ENCODE measurements around the gene MAP2K4. TPM values are rescaled to one million over a fixed set of nuclear protein-coding genes. Genes with fewer than 3 reads are reported as not detected.

Gene MAP2K4
- total RNA-seq, 1 donor from 2014 or later: 35.4 TPM

GRCh38 chr17:11986179-11986941 is 34.3 kb upstream of the MAP2K4 start:
- H3K4me3 Mint-ChIP-seq (ENCODE audit: unreplicated experiment): no peak overlapping the region
- DNase-seq: no peak
- TF ChIP-seq CTCF (IDR thresholded peaks at IDR 0.05; ENCODE audit: partially characterized antibody, unreplicated experiment): no peak
- H3K4me1 Mint-ChIP-seq (ENCODE audit: low read depth, unreplicated experiment): no peaks in the 10 kb centered on the region
- no peak overlapping the region for H3K27ac Mint-ChIP-seq (ENCODE audit: unreplicated experiment)
- no peaks in the 10 kb centered on the region for H3K9me3 Mint-ChIP-seq (ENCODE audit: unreplicated experiment)
- H3K36me3 Mint-ChIP-seq (ENCODE audit: unreplicated experiment): no peaks in the 10 kb centered on the region
- H3K27me3 Mint-ChIP-seq (ENCODE audit: unreplicated experiment): peaks cover 2% of the 10 kb centered on the region

DNA sequence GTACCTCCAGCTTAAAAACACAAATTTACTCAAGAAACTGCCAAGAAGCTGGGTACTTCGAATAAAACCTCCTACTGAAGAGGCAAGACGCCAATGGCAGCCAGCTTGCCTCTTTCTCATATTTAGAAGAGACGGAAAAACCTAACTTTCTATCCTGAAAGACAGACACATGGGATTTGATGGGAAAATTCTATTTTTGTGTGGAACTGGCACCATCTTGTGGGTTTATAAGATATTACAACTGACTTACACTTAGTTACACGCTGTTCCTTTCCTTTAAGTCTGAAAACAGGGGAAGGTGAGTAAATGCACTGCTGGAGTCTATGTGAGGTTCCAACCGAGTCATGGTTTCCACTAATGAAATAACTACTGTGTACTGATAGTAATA is 33.7 kb upstream of the MAP2K4 start:
- no peaks in the 10 kb centered on the region for H3K36me3 Mint-ChIP-seq (ENCODE audit: unreplicated experiment)
- H3K4me3 Mint-ChIP-seq (ENCODE audit: unreplicated experiment): no peak overlapping the region
- H3K27me3 Mint-ChIP-seq (ENCODE audit: unreplicated experiment): peaks cover 2% of the 10 kb centered on the region
- peak; percentile 70 for TF ChIP-seq CTCF (IDR thresholded peaks at IDR 0.05; ENCODE audit: partially characterized antibody, unreplicated experiment)
- DNase-seq: no peak
- H3K9me3 Mint-ChIP-seq (ENCODE audit: unreplicated experiment): no peaks in the 10 kb centered on the region
- H3K27ac Mint-ChIP-seq (ENCODE audit: unreplicated experiment): no peak overlapping the region
- no peaks in the 10 kb centered on the region for H3K4me1 Mint-ChIP-seq (ENCODE audit: low read depth, unreplicated experiment)

GRCh38 chr17:11990363-11990983 is 30.2 kb upstream of the MAP2K4 start:
- H3K4me1 Mint-ChIP-seq (ENCODE audit: low read depth, unreplicated experiment): no peaks in the 10 kb centered on the region
- H3K27ac Mint-ChIP-seq (ENCODE audit: unreplicated experiment): no peak overlapping the region
- no peaks in the 10 kb centered on the region for H3K36me3 Mint-ChIP-seq (ENCODE audit: unreplicated experiment)
- no peak for TF ChIP-seq CTCF (IDR thresholded peaks at IDR 0.05; ENCODE audit: partially characterized antibody, unreplicated experiment)
- H3K27me3 Mint-ChIP-seq (ENCODE audit: unreplicated experiment): peaks cover 2% of the 10 kb centered on the region
- no peaks in the 10 kb centered on the region for H3K9me3 Mint-ChIP-seq (ENCODE audit: unreplicated experiment)
- no peak overlapping the region for H3K4me3 Mint-ChIP-seq (ENCODE audit: unreplicated experiment)
- DNase-seq: no peak

GRCh38 chr17:11991461-11991860 is 29.2 kb upstream of the MAP2K4 start:
- H3K4me1 Mint-ChIP-seq (ENCODE audit: low read depth, unreplicated experiment): no peaks in the 10 kb centered on the region
- no peak for DNase-seq
- H3K9me3 Mint-ChIP-seq (ENCODE audit: unreplicated experiment): no peaks in the 10 kb centered on the region
- no peak for TF ChIP-seq CTCF (IDR thresholded peaks at IDR 0.05; ENCODE audit: partially characterized antibody, unreplicated experiment)
- H3K36me3 Mint-ChIP-seq (ENCODE audit: unreplicated experiment): no peaks in the 10 kb centered on the region
- no peak overlapping the region for H3K27ac Mint-ChIP-seq (ENCODE audit: unreplicated experiment)
- no peak overlapping the region for H3K4me3 Mint-ChIP-seq (ENCODE audit: unreplicated experiment)
- H3K27me3 Mint-ChIP-seq (ENCODE audit: unreplicated experiment): peaks cover 2% of the 10 kb centered on the region

DNA sequence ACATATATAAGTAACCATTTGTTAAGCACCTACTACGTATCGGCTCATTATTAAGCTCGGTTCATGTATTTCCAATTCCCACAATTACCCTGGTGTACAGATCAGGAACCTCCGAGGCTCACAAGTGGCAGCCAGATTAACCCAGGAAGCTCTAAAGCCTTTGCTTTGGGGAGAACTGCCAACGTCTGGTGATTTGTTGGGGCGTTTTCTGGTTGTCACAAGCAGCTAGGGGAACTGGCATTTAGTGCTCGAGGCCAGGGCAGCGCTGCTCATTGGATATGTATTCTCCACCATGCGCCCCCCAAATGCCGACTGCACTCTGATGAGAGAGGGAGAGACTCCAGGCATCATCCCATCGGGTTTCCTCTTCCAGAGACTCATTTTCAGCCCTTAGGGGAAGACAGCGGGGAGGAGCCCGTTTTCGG is 23.9 kb upstream of the MAP2K4 start:
- peak overlapping the region; percentile 88 for H3K4me3 Mint-ChIP-seq (ENCODE audit: unreplicated experiment)
- no peaks in the 10 kb centered on the region for H3K4me1 Mint-ChIP-seq (ENCODE audit: low read depth, unreplicated experiment)
- no peak for TF ChIP-seq CTCF (IDR thresholded peaks at IDR 0.05; ENCODE audit: partially characterized antibody, unreplicated experiment)
- no peak for DNase-seq
- H3K36me3 Mint-ChIP-seq (ENCODE audit: unreplicated experiment): no peaks in the 10 kb centered on the region
- peaks cover 7% of the 10 kb centered on the region for H3K27me3 Mint-ChIP-seq (ENCODE audit: unreplicated experiment)
- H3K27ac Mint-ChIP-seq (ENCODE audit: unreplicated experiment): peak overlapping the region; percentile 86
- H3K9me3 Mint-ChIP-seq (ENCODE audit: unreplicated experiment): peaks cover 6% of the 10 kb centered on the region
